ENCODE results near the gene NOL9. TPM values are rescaled to one million over a fixed set of nuclear protein-coding genes. Genes with fewer than 3 reads are reported as not detected.

Gene NOL9
- polyA plus RNA-seq, 1 of the 3 experiments (the other 2 are of a cell fraction): 7.1 TPM

DNA sequence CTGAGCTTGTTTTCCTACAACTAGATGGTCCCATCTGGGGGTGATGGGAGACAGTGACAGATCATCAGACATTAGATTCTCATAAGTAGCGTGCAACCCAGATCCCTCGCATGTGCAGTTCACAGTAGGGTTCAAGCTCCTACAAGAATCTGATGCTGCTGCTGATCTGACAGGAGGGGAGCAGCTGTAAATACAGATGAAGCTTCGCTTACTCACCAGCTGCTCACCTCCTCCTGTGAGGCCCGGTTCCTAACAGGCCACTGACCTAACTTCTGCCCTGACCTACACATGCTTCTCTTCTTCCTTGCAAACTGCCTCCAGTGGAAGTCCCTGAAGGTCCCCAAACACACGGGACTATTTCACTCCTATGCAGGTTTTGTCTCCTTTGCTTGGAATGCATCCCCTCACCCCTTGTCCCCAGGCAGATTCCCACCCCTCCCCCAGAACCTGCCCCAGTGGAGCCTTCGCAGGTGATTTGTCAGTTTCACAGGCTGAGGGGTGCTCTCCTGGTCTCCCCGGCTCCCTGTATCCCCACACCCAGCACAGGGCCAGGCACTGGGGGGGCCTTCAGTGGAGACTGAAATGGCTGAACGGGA is 19.8 kb upstream of the NOL9 start:
- no peaks in the 10 kb centered on the region for H3K9me2 ChIP-seq
- WGBS (ENCODE audit: low lambda C conversion rate): 73% methylated on average over 7 of the region's 8 CpGs
- no peak for DNase-seq
- ChIA-PET POLR2A (no interaction called here), CTCF (interaction anchor here (1.2 to 1.4 kb wide), 2 partner anchors 20 to 52 kb away, joined by 3 to 7 read pairs; partner anchors contain the start of gene NOL9)
- H4K20me1 ChIP-seq (ENCODE audit: insufficient read depth): no peaks in the 10 kb centered on the region
- H3K27ac ChIP-seq (ENCODE audit: low read depth in 2 of 2, low read length in 1 of 2): no peak overlapping the region
- H3K36me3 ChIP-seq (replicated peaks in 1 of 2; ENCODE audit: control insufficient read depth in 1 of 2, insufficient read depth in 2 of 2, low read length in 1 of 2): no peaks in the 10 kb centered on the region
- no peaks in the 10 kb centered on the region for H3F3A ChIP-seq (replicated peaks; ENCODE audit: insufficient read depth)
- no peak overlapping the region for H3K9ac ChIP-seq
- H3K9me3 ChIP-seq: no peaks in the 10 kb centered on the region
- H3K79me2 ChIP-seq (ENCODE audit: insufficient read depth): no peaks in the 10 kb centered on the region
- H3K27me3 ChIP-seq (ENCODE audit: insufficient read depth): no peaks in the 10 kb centered on the region
- no peak overlapping the region for H3K4me3 ChIP-seq (ENCODE audit: low read depth in 2 of 2, low read length in 1 of 2)
- no peak overlapping the region for H3K4me2 ChIP-seq
- no peak overlapping the region for H2AFZ ChIP-seq (ENCODE audit: low read depth)
- peaks cover 2 to 10% of the 10 kb centered on the region in 2 experiments; a peak in 1 of 4 replicates for H3K4me1 ChIP-seq (ENCODE audit: control insufficient read depth in 1 of 2, insufficient read depth in 2 of 2, low read depth in 1 of 2, low read length in 1 of 2)
- no peak for TF ChIP-seq TEAD4 (IDR thresholded peaks at IDR 0.05; ENCODE audit: borderline replicate concordance, insufficient read depth)
- TF ChIP-seq CHD2 (IDR thresholded peaks at IDR 0.05; ENCODE audit: low read length, partially characterized antibody): no peak

GRCh38 chr1:6572653-6573383 is 18.5 kb upstream of the NOL9 start:
- no peak overlapping the region for H3K4me3 ChIP-seq (ENCODE audit: low read depth in 2 of 2, low read length in 1 of 2)
- H3K79me2 ChIP-seq (ENCODE audit: insufficient read depth): no peaks in the 10 kb centered on the region
- H3K9me3 ChIP-seq: no peaks in the 10 kb centered on the region
- no peaks in the 10 kb centered on the region for H3K27me3 ChIP-seq (ENCODE audit: insufficient read depth)
- H3K4me1 ChIP-seq (ENCODE audit: control insufficient read depth in 1 of 2, insufficient read depth in 2 of 2, low read depth in 1 of 2, low read length in 1 of 2): no peaks in the 10 kb centered on the region
- no peak overlapping the region for H3K27ac ChIP-seq (ENCODE audit: low read depth in 2 of 2, low read length in 1 of 2)
- ChIA-PET CTCF (interaction anchor here (1.0 to 2.7 kb wide), 2 partner anchors 18 to 29 kb away, joined by 3 to 18 read pairs; partner anchors contain the start of genes NOL9 and TAS1R1), POLR2A (no interaction called here)
- 61% methylated on average over 12 of the region's 12 CpGs for WGBS (ENCODE audit: low lambda C conversion rate)
- H3F3A ChIP-seq (replicated peaks; ENCODE audit: insufficient read depth): no peaks in the 10 kb centered on the region
- no peaks in the 10 kb centered on the region for H3K9me2 ChIP-seq
- H3K36me3 ChIP-seq (replicated peaks in 1 of 2; ENCODE audit: control insufficient read depth in 1 of 2, insufficient read depth in 2 of 2, low read length in 1 of 2): no peaks in the 10 kb centered on the region
- TF ChIP-seq GABPA (IDR thresholded peaks at IDR 0.05; ENCODE audit: low read depth) (no peak), MEF2A (IDR thresholded peaks at IDR 0.05; ENCODE audit: borderline replicate concordance, low read depth) (no peak), TEAD4 (IDR thresholded peaks at IDR 0.05; ENCODE audit: borderline replicate concordance, insufficient read depth) (no peak), SIN3A (IDR thresholded peaks at IDR 0.05; ENCODE audit: borderline replicate concordance, low read depth, low read length) (no peak), RFX5 (IDR thresholded peaks at IDR 0.05; ENCODE audit: low read length) (no peak), SMC3 (IDR thresholded peaks at IDR 0.05; ENCODE audit: low read depth, low read length) (no peak), FOXM1 (IDR thresholded peaks at IDR 0.05; ENCODE audit: low read depth) (no peak), TAF1 (IDR thresholded peaks at IDR 0.05; ENCODE audit: borderline replicate concordance, low read depth, low read length) (no peak), RAD21 (IDR thresholded peaks at IDR 0.05; ENCODE audit: low read length) (no peak), RXRA (IDR thresholded peaks at IDR 0.05; ENCODE audit: borderline replicate concordance, low read depth) (no peak), ELF1 (IDR thresholded peaks at IDR 0.05) (no peak), JUND (IDR thresholded peaks at IDR 0.05) (no peak), NRF1 (IDR thresholded peaks at IDR 0.05; ENCODE audit: low read depth, low read length) (no peak), FOXJ3 (CRISPR knock-in tag; IDR thresholded peaks at IDR 0.05) (no peak)
- TF ChIP-seq, protein P1, sequence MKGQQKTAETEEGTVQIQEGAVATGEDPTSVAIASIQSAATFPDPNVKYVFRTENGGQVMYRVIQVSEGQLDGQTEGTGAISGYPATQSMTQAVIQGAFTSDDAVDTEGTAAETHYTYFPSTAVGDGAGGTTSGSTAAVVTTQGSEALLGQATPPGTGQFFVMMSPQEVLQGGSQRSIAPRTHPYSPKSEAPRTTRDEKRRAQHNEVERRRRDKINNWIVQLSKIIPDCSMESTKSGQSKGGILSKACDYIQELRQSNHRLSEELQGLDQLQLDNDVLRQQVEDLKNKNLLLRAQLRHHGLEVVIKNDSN (IDR thresholded peaks at IDR 0.05; ENCODE audit: borderline replicate concordance, low read depth): no peak
- TF ChIP-seq, protein P2, sequence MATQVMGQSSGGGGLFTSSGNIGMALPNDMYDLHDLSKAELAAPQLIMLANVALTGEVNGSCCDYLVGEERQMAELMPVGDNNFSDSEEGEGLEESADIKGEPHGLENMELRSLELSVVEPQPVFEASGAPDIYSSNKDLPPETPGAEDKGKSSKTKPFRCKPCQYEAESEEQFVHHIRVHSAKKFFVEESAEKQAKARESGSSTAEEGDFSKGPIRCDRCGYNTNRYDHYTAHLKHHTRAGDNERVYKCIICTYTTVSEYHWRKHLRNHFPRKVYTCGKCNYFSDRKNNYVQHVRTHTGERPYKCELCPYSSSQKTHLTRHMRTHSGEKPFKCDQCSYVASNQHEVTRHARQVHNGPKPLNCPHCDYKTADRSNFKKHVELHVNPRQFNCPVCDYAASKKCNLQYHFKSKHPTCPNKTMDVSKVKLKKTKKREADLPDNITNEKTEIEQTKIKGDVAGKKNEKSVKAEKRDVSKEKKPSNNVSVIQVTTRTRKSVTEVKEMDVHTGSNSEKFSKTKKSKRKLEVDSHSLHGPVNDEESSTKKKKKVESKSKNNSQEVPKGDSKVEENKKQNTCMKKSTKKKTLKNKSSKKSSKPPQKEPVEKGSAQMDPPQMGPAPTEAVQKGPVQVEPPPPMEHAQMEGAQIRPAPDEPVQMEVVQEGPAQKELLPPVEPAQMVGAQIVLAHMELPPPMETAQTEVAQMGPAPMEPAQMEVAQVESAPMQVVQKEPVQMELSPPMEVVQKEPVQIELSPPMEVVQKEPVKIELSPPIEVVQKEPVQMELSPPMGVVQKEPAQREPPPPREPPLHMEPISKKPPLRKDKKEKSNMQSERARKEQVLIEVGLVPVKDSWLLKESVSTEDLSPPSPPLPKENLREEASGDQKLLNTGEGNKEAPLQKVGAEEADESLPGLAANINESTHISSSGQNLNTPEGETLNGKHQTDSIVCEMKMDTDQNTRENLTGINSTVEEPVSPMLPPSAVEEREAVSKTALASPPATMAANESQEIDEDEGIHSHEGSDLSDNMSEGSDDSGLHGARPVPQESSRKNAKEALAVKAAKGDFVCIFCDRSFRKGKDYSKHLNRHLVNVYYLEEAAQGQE (IDR thresholded peaks at IDR 0.05; ENCODE audit: low read depth, low read length): no peak
- no peak overlapping the region for H2AFZ ChIP-seq (ENCODE audit: low read depth)
- H4K20me1 ChIP-seq (ENCODE audit: insufficient read depth): no peaks in the 10 kb centered on the region
- peak; percentile 20 for DNase-seq
- no peak overlapping the region for H3K4me2 ChIP-seq
- H3K9ac ChIP-seq: no peak overlapping the region
